HEK293T (cell line): Measurements from ENCODE around the gene CCNT1.

Source experiments
- BHLHE40 ChIP-seq: fragments of 450-650 bp; IDR thresholded peaks from 2 replicates; pipeline ENCODE4 v1.6.1; 2016; ENCODE audit warnings: mild to moderate bottlenecking, moderate library complexity, borderline replicate concordance
- CTBP1 ChIP-seq: fragments of 450-650 bp; IDR thresholded peaks from 2 replicates; pipeline ENCODE4 v1.6.1; 2016; ENCODE audit warnings: borderline replicate concordance
- ELF4 ChIP-seq: fragments of 450-650 bp; IDR thresholded peaks from 2 replicates; pipeline ENCODE4 v1.6.1; 2017; ENCODE audit warnings: antibody characterized with exemption
- FOXA1 ChIP-seq: fragments of 450-650 bp; IDR thresholded peaks from 2 replicates; pipeline ENCODE4 v1.6.1; 2016; ENCODE audit warnings: mild to moderate bottlenecking
- FOXM1 ChIP-seq: fragments of 450-650 bp; IDR thresholded peaks from 2 replicates; pipeline ENCODE4 v1.6.1; 2017; ENCODE audit warnings: mild to moderate bottlenecking, borderline replicate concordance
- HDGF ChIP-seq: fragments of 450-650 bp; IDR thresholded peaks from 2 replicates; pipeline ENCODE4 v1.6.1; 2017; ENCODE audit warnings: antibody characterized with exemption, borderline replicate concordance
- L3MBTL2 ChIP-seq: fragments of 450-650 bp; conservative IDR thresholded peaks from 2 replicates; pipeline ENCODE4 v1.6.1; 2016; ENCODE audit warnings: mild to moderate bottlenecking
- SP1 ChIP-seq: fragments of 450-650 bp; IDR thresholded peaks from 2 replicates; pipeline ENCODE4 v1.6.1; 2017
- SUZ12 ChIP-seq: fragments of 450-650 bp; IDR thresholded peaks from 2 replicates; pipeline ENCODE4 v1.6.1; 2016; ENCODE audit warnings: mild to moderate bottlenecking
- TARDBP ChIP-seq: fragments of 450-650 bp; IDR thresholded peaks from 2 replicates; pipeline ENCODE4 v1.6.1; 2016
- TF ChIP-seq, protein P1 (sequence below): fragments of 450-650 bp; IDR thresholded peaks from 2 replicates; pipeline ENCODE4 v1.6.1; 2016

- no peak for TF ChIP-seq TARDBP
- TF ChIP-seq, protein P1, sequence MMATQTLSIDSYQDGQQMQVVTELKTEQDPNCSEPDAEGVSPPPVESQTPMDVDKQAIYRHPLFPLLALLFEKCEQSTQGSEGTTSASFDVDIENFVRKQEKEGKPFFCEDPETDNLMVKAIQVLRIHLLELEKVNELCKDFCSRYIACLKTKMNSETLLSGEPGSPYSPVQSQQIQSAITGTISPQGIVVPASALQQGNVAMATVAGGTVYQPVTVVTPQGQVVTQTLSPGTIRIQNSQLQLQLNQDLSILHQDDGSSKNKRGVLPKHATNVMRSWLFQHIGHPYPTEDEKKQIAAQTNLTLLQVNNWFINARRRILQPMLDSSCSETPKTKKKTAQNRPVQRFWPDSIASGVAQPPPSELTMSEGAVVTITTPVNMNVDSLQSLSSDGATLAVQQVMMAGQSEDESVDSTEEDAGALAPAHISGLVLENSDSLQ, result no peak
- no peak for TF ChIP-seq CTBP1
- TF ChIP-seq BHLHE40, result no peak
- TF ChIP-seq HDGF, result no peak
- TF ChIP-seq FOXM1, result no peak
- TF ChIP-seq SP1, result no peak
- TF ChIP-seq L3MBTL2, result no peak
- no peak for TF ChIP-seq ELF4
- no peak for TF ChIP-seq SUZ12
- no peak for TF ChIP-seq FOXA1
Observed at GRCh38 chr12:48688836-48689235, 27.7 kb downstream of the CCNT1 start.
